ENCODE data around the gene MASP2.

DNA sequence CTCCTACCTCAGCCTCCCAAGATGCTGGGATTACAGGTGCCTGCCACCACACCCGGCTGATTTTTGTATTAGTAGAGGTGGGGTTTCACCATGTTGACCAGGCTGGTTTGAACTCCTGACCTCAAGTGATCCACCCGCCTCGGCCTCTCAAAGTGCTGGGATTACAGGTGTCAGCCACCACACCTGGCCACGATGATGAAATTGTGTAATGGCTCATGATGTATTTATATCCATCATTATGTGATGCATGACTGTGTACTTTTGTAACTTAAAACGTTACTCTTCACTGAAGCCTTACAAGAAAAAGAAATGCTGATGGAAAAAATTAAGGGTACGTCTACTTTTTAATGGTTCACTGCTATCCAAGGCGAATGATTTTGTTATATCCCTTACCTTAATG lies 27.1 kb downstream of the MASP2 start:
- no peak for TF ChIP-seq POLR2A (IDR thresholded peaks at IDR 0.05)
- TF ChIP-seq, protein P1, sequence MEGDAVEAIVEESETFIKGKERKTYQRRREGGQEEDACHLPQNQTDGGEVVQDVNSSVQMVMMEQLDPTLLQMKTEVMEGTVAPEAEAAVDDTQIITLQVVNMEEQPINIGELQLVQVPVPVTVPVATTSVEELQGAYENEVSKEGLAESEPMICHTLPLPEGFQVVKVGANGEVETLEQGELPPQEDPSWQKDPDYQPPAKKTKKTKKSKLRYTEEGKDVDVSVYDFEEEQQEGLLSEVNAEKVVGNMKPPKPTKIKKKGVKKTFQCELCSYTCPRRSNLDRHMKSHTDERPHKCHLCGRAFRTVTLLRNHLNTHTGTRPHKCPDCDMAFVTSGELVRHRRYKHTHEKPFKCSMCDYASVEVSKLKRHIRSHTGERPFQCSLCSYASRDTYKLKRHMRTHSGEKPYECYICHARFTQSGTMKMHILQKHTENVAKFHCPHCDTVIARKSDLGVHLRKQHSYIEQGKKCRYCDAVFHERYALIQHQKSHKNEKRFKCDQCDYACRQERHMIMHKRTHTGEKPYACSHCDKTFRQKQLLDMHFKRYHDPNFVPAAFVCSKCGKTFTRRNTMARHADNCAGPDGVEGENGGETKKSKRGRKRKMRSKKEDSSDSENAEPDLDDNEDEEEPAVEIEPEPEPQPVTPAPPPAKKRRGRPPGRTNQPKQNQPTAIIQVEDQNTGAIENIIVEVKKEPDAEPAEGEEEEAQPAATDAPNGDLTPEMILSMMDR (IDR thresholded peaks at IDR 0.05) = no peak
- TF ChIP-seq POLR2AphosphoS5 (IDR thresholded peaks at IDR 0.05) = no peak
